Cerebellar nuclear complex (tissue), 1 donor: ENCODE results near the gene OR2C3.
"Not testable (repeated sequence)": the region's sequence is repeated elsewhere in the genome, so short reads cannot be mapped to it uniquely, and the experiment has no call there.

Experiments used
- DNase-seq, 2 experiments: peaks; one replicate each; lab custom pipeline; 2025; lab: John Stamatoyannopoulos, UW

The OR2C3 gene

DNA sequence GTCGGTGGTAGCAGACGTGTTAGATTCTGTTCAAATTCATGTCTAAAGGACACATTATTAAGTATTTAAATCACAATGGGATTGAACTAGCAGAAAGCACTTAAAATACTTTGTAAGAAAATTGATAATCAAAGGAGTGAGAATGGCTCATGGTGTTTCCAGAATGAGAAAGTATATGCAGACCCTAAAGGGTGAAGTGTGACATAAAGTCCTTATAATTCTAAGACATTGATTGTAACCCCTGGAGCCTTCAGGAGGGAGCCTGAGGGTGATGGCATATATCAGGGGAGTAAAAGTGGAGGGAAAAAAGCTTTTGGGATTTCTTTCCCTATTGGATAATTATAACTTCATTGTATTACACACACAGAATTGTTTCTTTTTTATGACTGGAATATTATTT, at the start of gene OR2C3:
Gene OR2C3 (minus strand): TSS at position 101 of the 400 bp plus-strand sequence. CDS start 3,929 bp downstream, outside the sequence.
- no peak for DNase-seq

- DNase-seq, result no peak
Measured at GRCh38 chr1:247578946-247579460, 42.8 kb upstream of the OR2C3 start.

- no peak for DNase-seq
Measured at GRCh38 chr1:247576514-247576913, 40.3 kb upstream of the OR2C3 start.

- DNase-seq, result no peak
Measured at GRCh38 chr1:247574664-247575063, 38.4 kb upstream of the OR2C3 start.

DNA sequence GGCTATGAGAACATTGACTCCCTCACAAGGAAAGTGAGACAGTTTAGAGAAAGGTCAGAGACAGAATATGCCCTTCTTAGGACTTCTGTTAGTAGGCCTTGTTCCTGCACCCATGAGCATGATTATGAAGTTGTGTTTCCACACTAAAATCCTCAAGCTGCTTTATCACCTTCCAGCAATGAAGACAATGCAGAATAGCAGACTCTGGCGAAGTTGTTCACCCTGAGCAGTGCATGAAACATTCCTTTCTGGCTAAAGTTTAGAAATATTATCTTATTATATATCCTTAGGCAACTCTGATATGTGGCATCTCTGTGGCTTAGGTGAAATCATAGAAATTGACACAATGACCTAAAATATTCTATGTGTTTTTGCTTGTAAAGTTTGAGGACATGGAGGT, 38.0 kb upstream of the OR2C3 start:
- DNase-seq, result no peak

DNA sequence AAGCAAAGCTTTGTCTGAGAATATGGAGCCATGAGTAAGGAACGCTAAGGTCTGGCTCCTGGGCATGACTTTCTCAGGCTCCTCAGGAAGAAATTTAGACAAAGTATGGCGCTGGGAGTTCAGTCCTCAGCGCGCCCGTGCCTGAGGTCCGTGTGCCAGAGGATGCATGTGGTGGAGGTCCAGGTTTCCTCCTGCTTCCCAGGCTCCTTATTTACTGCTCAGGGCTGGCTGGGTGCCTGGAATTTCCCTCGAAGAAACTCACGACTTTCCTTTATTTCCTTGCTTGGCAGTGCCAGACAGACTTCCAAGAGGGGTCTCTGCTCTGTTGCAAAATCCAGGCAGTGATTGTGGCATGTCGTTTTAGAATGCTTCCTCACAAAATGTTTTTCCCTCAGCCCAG, 26.0 kb upstream of the OR2C3 start:
- no peak for DNase-seq

DNA sequence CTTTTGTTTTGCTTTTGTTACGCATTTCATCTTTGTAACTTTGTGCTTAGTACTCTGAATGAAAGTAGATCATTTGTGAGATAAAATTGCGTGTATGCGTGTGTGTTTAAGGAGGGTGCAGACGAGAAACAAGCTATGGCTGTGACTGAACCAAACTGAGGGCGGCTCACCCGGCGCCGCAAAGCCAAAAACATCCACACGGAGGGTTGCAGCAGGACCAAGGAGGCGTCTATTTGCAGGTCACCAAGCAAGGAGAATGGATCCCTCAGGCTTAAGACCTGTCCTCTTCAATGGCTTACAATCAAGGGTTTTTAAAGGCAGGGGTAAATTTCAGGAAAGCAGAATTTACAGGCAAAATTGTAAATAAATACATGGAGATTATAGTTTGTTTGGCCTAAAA, 25.5 kb upstream of the OR2C3 start:
- no peak for DNase-seq

DNA sequence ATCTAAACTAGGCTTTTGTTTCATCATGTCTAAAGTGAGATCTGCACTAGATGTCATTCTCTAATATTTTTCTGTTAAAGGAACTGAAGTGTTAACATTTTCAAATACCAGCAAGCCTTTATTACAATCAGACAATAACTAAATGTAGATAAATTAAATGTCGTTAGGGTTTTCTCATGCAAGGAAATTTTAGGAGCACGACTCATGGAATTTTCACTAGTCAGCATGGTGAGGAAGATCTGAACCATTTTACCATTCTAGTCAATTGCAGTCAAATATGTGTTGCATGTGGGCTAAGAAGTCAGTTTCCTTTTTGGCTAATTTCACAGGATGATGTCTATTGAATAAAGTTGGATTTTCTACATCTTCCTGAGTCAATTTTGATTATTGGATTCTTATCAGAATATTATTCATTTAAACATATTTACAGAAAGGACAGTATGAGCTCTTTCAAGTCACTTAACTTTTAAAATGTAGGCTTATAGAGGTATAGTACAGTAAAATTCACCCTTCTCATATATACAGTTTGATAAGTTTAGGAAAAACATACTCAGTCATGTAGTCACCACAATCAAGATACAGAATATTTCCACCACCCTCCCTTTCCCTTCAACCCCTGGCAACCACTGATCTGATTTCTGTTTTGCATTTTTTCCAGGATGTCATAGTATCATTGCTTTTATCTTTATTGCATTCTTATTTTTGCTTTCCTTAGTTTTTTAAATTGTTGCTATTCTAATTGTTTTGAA, 21.9 kb upstream of the OR2C3 start:
- DNase-seq, result no peak

DNA sequence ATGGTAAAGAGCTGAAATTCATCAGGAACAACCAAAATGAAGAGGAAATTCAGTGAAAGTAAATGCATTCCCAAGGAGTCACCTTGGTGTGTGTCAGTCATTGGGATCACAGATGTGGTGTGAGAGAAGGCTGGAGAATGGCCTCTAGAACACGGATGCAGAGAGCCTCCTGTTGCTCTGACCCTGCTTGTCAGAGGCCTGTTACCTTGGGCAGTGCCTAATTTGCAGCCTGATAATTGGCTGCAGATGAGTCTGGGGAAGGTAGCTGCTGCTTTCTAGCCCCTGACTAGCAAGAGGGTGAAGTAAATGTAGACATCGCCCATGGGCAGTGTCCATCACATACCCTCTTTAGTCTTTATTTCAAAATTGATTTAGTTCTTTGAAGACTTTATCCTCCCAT, 16.0 kb upstream of the OR2C3 start:
- DNase-seq, result no peak

GRCh38 chr1:247551721-247552120, 15.5 kb upstream of the OR2C3 start:
- no peak for DNase-seq

- DNase-seq, result no peak
Measured at GRCh38 chr1:247548769-247549182, 12.5 kb upstream of the OR2C3 start, which contains the start of gene GCSAML. Gene GCSAML (plus strand): TSS chr1:247549134. CDS start chr1:247549192, 58 bp downstream.

- DNase-seq, result no peak
Measured at GRCh38 chr1:247548092-247548491, 11.9 kb upstream of the OR2C3 start.

GRCh38 chr1:247542811-247543210, 6.6 kb upstream of the OR2C3 start:
- DNase-seq, result no peak

DNA sequence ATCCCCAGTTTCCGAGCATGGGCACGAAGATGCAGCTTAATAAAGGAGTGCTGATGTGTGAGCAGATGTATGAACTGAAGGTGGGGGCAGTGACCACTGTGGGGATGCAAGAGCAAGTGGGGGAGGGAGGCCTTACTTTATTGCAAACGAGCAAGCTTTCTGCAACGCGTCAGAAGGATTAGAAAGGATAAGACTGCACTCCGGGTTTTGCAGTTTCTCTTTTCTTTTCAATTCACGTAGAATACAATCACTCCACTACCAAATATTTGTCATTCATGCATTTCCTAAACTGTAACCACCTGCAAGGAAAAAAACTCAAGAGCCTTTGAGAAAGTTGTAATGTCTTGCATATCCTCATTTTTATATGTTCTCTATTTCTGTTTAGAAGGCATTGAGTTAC, 4.3 kb upstream of the OR2C3 start:
- no peak for DNase-seq

DNA sequence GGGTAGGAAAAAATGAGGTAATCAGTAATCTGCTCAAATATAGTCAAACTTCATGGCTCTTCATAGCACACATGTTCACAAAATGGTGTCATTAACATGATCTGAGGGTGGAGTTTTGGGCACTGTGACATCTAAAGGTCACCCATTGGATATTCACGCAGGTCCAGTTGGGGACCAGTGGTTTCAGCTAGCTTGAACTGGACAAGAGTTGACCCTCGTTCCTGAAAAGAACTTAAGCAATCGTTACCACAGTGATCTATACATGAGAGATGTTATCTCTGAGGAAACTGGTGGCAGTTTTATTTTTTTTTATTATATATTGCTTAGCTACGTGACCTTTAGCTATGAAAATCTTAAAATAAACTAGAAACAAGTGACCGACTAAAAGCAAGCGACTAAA, 3.0 kb upstream of the OR2C3 start:
- DNase-seq, result no peak

DNA sequence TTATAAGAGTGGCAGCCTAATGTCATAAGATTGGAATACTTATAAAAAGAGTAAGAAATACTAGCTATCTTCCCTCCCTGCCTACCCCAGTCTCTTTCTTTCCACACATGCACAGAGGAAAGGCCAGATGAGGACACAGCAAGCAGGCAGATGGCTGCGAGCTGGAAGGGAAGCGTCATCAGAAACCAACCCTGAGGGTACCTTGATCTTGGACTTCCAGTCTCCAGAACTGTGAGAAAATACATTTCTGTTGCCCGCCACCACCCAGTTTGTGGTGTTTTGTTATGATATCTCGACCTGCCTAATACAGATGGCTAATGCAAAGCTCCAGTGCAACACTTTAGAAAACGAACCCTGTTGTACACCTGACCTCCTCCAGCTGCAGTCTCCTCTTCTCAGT, 2.3 kb upstream of the OR2C3 start:
- DNase-seq, result no peak

DNA sequence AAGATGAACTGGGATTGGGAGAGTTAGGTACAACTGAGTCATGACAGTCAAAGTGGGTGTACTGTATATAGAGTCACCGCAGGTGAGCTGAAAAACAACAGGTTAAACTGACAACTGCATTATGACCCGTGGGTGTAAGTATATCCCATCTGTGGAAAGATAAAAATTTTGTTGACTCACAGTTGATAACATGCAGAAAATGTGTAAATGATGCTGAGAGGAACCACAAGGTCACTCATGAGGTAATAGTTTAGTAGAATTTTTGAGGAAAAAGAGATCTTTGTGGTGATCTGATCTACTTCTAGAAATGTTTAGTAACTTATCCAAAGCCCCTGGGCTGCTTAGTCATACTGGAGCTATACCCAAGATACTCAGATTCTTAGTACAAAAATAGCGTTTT, 838 bp downstream of the OR2C3 start:
- DNase-seq, result no peak

- no peak for DNase-seq
Measured at GRCh38 chr1:247531937-247532336, 4.3 kb downstream of the OR2C3 start.

DNA sequence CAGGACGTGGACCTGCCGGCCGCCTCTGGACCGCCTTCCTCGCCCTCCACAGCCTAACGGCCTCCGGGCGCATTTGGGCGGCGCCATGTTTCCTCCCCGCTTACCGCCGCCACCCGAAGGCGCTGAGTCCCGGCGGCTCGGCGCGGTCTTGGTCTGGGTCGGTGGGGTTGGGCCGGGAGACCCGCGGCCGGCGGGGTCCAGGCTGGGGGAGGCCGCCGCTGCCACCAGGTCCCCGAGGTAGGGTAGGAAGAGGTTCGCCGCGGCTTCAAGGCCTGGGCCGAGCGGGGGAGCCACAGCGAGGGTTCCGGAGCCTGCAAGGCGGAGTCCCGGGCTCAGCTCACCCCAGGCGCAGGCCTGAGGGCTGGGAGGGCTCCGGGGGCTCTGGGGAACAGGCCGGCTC, 5.5 kb downstream of the OR2C3 start:
- DNase-seq, result no peak

GRCh38 chr1:247529771-247530355, 6.4 kb downstream of the OR2C3 start:
- no peak for DNase-seq

GRCh38 chr1:247528812-247529474, 7.3 kb downstream of the OR2C3 start:
- no peak for DNase-seq

DNA sequence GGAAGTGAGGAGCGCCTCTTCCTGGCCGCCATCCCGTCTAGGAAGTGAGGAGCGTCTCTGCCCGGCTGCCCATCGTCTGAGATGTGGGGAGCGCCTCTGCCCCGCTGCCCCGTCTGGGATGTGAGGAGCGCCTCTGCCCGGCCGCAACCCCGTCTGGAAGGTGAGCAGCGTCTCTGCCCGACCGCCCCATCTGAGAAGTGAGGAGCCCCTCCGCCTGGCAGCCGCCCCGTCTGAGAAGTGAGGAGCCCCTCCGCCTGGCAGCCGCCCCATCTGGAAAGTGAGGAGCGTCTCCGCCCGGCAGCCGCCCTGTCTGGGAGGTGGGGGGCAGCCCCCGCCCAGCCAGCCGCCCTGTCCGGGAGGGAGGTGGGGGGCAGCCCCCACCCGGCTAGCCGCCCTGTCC, 14.4 kb downstream of the OR2C3 start:
- DNase-seq, result not testable (repeated sequence)

- DNase-seq, result no peak
Measured at GRCh38 chr1:247518613-247518891, 17.7 kb downstream of the OR2C3 start.
